B cell (primary cell): ENCODE data around the gene PPP6R3. TPM values are rescaled to one million over a fixed set of nuclear protein-coding genes. Genes with fewer than 3 reads are reported as not detected.

Source experiments
- ATAC-seq: fragments of 200-7000 bp; cut with Tn5 transposase; one replicate; pipeline ENCODE4 v1.10.0; 2021; ENCODE audit warnings: low read depth, mild to moderate bottlenecking, moderate number of reproducible peaks, moderate library complexity
- CTCF ChIA-PET: fragments of 350-600 bp; sonication (Branson Sonifier 250); formaldehyde crosslinking; loops from one replicate; lab custom pipeline; 2021; ENCODE audit warnings: antibody characterized with exemption, inconsistent platforms; lab: Charles Lee
- POLR2A ChIA-PET: fragments of 350-600 bp; sonication (Branson Sonifier 250); formaldehyde crosslinking; loops from one replicate; lab custom pipeline; 2021; ENCODE audit warnings: antibody characterized with exemption; lab: Charles Lee
- DNase-seq: peaks from one replicate; pipeline ENCODE4 v3.0.0; 2013
- H2AFZ ChIP-seq: 2 replicates; pipeline ENCODE4 v1.6.1; 2012; ENCODE audit warnings: mild to moderate bottlenecking, low read depth, low read length; ENCODE audit not compliant: insufficient read depth, poor library complexity, severe bottlenecking
- H3K27ac ChIP-seq, 2 donors: 1 replicate in 1 of 2; 2 replicates in 1 of 2; pipeline ENCODE4 v1.5.1; 2012 to 2013; ENCODE audit warnings: low read length in 2 of 2, mild to moderate bottlenecking in 2 of 2, moderate library complexity in 1 of 2
- H3K27me3 ChIP-seq, 4 experiments: fragments of 200-600 bp in 1 of 4; sonication (generic) in 1 of 4; replicated peaks in 1 of 4; 1 replicate in 2 of 4; 2 replicates in 2 of 4; pipeline versions ENCODE4 v1.6.1 to v1.7.0; 2013 to 2016; ENCODE audit warnings: low read length in 3 of 4, mild to moderate bottlenecking in 2 of 4, mixed read lengths in 1 of 4, moderate library complexity in 1 of 4; ENCODE audit not compliant: insufficient read depth in 4 of 4, control insufficient read depth in 3 of 4; ENCODE audit errors: control extremely low read depth in 1 of 4
- H3K36me3 ChIP-seq, 2 experiments: replicated peaks in 1 of 2; 1 replicate in 1 of 2; 2 replicates in 1 of 2; pipeline versions ENCODE4 v1.6.1 to v1.7.1; 2013; ENCODE audit warnings: low read length in 1 of 2; ENCODE audit not compliant: insufficient read depth in 2 of 2, control insufficient read depth in 1 of 2; ENCODE audit errors: control extremely low read depth in 1 of 2, extremely low read depth in 1 of 2
- H3K4me1 ChIP-seq, 2 donors: fragments of 200-600 bp in 1 of 2; sonication (generic) in 1 of 2; 1 replicate in 1 of 2; 2 replicates in 1 of 2; pipeline versions ENCODE4 v1.5.1 to v1.6.1; 2013 to 2017; ENCODE audit warnings: low read length in 2 of 2; ENCODE audit not compliant: control insufficient read depth in 2 of 2, insufficient read depth in 2 of 2
- H3K4me2 ChIP-seq: replicated peaks from 2 replicates; pipeline ENCODE3; 2012; ENCODE audit warnings: mild to moderate bottlenecking, low read depth, low read length; ENCODE audit not compliant: poor library complexity, severe bottlenecking
- H3K4me3 ChIP-seq, 5 experiments: fragments of 200-600 bp in 1 of 5; sonication (generic) in 1 of 5; 1 replicate in 3 of 5; 2 replicates in 2 of 5; pipeline versions ENCODE4 v1.5.1 to v1.7.0; 2011 to 2016; ENCODE audit warnings: low read length in 4 of 5, mild to moderate bottlenecking in 4 of 5, low read depth in 2 of 5, control low read depth in 1 of 5, moderate library complexity in 1 of 5; ENCODE audit not compliant: insufficient read depth in 1 of 5; ENCODE audit errors: control extremely low read depth in 1 of 5, extremely low read depth in 1 of 5
- H3K79me2 ChIP-seq: fragments of 200-600 bp; sonication (generic); one replicate; pipeline ENCODE4 v1.6.0; 2016; ENCODE audit warnings: low read length; ENCODE audit not compliant: control insufficient read depth, insufficient read depth
- H3K9ac ChIP-seq: fragments of 200-600 bp; sonication (generic); 2 replicates; pipeline ENCODE4 v1.6.1; 2017; ENCODE audit warnings: mild to moderate bottlenecking, low read length, moderate library complexity
- H3K9me3 ChIP-seq, 3 donors: one replicate each; pipeline versions ENCODE4 v1.6.1 to v1.7.1; 2013; ENCODE audit warnings: low read length in 2 of 3; ENCODE audit not compliant: control insufficient read depth in 2 of 3, insufficient read depth in 1 of 3; ENCODE audit errors: control extremely low read depth in 1 of 3
- H4K20me1 ChIP-seq: 2 replicates; pipeline ENCODE4 v1.6.0; 2012; ENCODE audit warnings: mild to moderate bottlenecking, low read length; ENCODE audit not compliant: insufficient read depth, control insufficient read depth, poor library complexity, severe bottlenecking
- H3K27ac Mint-ChIP-seq: one replicate; pipeline ENCODE4 v1.8.0; 2021; ENCODE audit warnings: mixed read lengths
- H3K27me3 Mint-ChIP-seq: one replicate; pipeline ENCODE4 v1.8.0; 2021; ENCODE audit warnings: mixed read lengths
- H3K4me1 Mint-ChIP-seq: one replicate; pipeline ENCODE4 v1.8.0; 2021; ENCODE audit warnings: mixed read lengths
- H3K4me3 Mint-ChIP-seq: one replicate; pipeline ENCODE4 v1.8.0; 2021; ENCODE audit warnings: mixed read lengths
- H3K9me3 Mint-ChIP-seq: one replicate; pipeline ENCODE4 v1.8.0; 2022; ENCODE audit warnings: mixed read lengths; ENCODE audit not compliant: insufficient read depth
- CTCF ChIP-seq: fragments of 200-600 bp; IDR thresholded peaks from one replicate; pipeline ENCODE4 v1.8.0; 2022; ENCODE audit warnings: antibody characterized with exemption, mild to moderate bottlenecking
- EZH2 ChIP-seq: IDR thresholded peaks from 2 replicates; pipeline ENCODE4 v1.6.1; 2012; ENCODE audit warnings: borderline replicate concordance, low read depth, mild to moderate bottlenecking, moderate library complexity, low read length; ENCODE audit not compliant: insufficient read depth, poor library complexity, severe bottlenecking
- WGBS: methylation state at CpG from one replicate; pipeline ENCODE4 v1.1.5; 2013; ENCODE audit warnings: missing lambda C conversion rate; ENCODE audit not compliant: insufficient coverage; 5-methylcytosine and 5-hydroxymethylcytosine counted together
- intact Hi-C: fragments of 100-400 bp; cut with micrococcal nuclease; formaldehyde crosslinking; loops from one replicate; pipeline ENCODE4 v1.10.0; 2022
- polyA plus RNA-seq: library from polyadenylated mRNA; depleted of rRNA; stranded (reverse); fragments of >200 nt; gene quantifications from 2 replicates; pipeline ENCODE4 v1.2.3, GENCODE V29; 2012
- total RNA-seq, 2 donors: library from RNA; stranded (reverse); fragments of 120-200 nt in 1 of 2; gene quantifications; 1 replicate in 1 of 2; 2 replicates in 1 of 2; pipeline versions ENCODE4 v1.2.3 to v1.2.4, GENCODE V29; 2013 to 2022

Gene PPP6R3
- total and polyA plus RNA-seq, 2 donors (not counting 1 experiment from before 2014, with no cell fraction given): 48.5 to 159 TPM

DNA sequence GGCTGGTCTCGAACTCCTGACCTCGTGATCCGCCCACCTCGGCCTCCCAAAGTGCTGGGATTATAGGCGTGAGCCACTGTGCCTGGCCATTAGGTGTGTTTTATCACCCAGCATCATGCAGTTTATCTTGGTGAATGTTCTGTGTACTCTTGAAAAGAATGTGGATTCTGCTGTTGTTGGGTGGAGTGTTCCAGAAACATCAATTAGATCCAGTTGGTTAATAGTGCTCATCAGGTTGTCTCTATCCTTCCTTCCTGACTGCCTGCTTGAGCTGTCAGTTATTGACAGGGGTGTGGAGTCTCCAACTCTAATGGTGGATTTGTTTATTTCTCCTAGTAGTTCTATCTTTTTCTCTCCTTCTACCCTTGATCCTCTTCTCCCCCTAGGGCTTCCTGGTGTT, 30.2 kb upstream of the PPP6R3 start:
- no peak overlapping the region for H3K4me3 ChIP-seq
- H3K4me2 ChIP-seq: no peak overlapping the region
- WGBS: 100% methylated on average over 1 of the region's 5 CpGs
- TF ChIP-seq EZH2: no peak
- TF ChIP-seq CTCF: no peak
- no peaks in the 10 kb centered on the region for H3K27me3 ChIP-seq
- no peaks in the 10 kb centered on the region for H3K79me2 ChIP-seq
- no peak overlapping the region for H2AFZ ChIP-seq
- H3K4me1 Mint-ChIP-seq: no peaks in the 10 kb centered on the region
- DNase-seq (no peak), ATAC-seq (no peak)
- no peaks in the 10 kb centered on the region for H3K27me3 Mint-ChIP-seq
- no peak overlapping the region for H3K27ac ChIP-seq
- H3K4me3 Mint-ChIP-seq: no peak overlapping the region
- H3K9ac ChIP-seq: no peak overlapping the region
- POLR2A ChIA-PET: no interaction called here
- peaks cover 0 to 24% (median 7%) of the 10 kb centered on the region in 3 donors for H3K9me3 ChIP-seq
- H3K36me3 ChIP-seq: no peaks in the 10 kb centered on the region
- no peaks in the 10 kb centered on the region for H4K20me1 ChIP-seq
- no peak overlapping the region for H3K27ac Mint-ChIP-seq
- CTCF ChIA-PET: no interaction called here
- intact Hi-C loops: no loop called here
- H3K9me3 Mint-ChIP-seq: peaks cover 5% of the 10 kb centered on the region
- H3K4me1 ChIP-seq: no peaks in the 10 kb centered on the region

DNA sequence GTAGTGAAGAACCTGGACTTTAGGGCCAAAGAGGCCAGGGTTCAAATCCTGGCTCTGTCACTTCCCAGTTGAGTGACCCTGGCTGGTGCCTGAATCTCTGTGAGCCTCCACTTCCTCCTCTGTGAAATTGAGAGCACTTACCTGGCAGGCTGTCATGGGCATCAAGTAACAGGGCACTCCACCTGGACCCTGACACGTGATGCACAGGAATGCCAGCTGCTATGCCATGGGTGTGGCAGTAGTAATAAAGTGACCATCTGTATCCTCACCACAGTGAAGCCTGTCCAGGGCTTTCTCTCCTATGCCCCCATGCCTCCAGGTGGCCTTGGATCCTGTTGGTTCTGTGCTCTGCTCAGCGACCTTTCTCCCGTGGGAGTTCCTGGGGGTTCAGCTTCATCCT, 29.8 kb upstream of the PPP6R3 start:
- CTCF ChIA-PET: no interaction called here
- intact Hi-C loops: no loop called here
- Histone ChIP-seq H3K4me2 (no peak overlapping the region), H3K36me3 (no peaks in the 10 kb centered on the region), H3K27ac (no peak overlapping the region), H3K27me3 (no peaks in the 10 kb centered on the region), H3K79me2 (no peaks in the 10 kb centered on the region), H4K20me1 (no peaks in the 10 kb centered on the region), H3K9me3 (peaks cover 0 to 24% (median 7%) of the 10 kb centered on the region in 3 donors), H3K4me1 (no peaks in the 10 kb centered on the region), H2AFZ (no peak overlapping the region), H3K4me3 (no peak overlapping the region), H3K9ac (no peak overlapping the region)
- peaks cover 5% of the 10 kb centered on the region for H3K9me3 Mint-ChIP-seq
- ATAC-seq: no peak
- no peaks in the 10 kb centered on the region for H3K27me3 Mint-ChIP-seq
- H3K27ac Mint-ChIP-seq: no peak overlapping the region
- TF ChIP-seq EZH2: no peak
- TF ChIP-seq CTCF: no peak
- no peak for DNase-seq
- POLR2A ChIA-PET: no interaction called here
- WGBS: 100% methylated on average over 1 of the region's 3 CpGs
- H3K4me1 Mint-ChIP-seq: no peaks in the 10 kb centered on the region
- H3K4me3 Mint-ChIP-seq: no peak overlapping the region
